T-helper 2 cell treated with Interferon-gamma antibody and Interleukin-4, amounts not matched to agents 5 μg/mL and 100 μg/mL, for 36 hours (primary cell): Measurements from ENCODE around the gene SETDB2.
"Not testable (repeated sequence)": the region's sequence is repeated elsewhere in the genome, so short reads cannot be mapped to it uniquely, and the experiment has no call there.

Experiments
- DNase-seq: peaks from one replicate; pipeline ENCODE4 v3.0.0; 2021; ENCODE audit warnings: low spot score
- H3K27ac Mint-ChIP-seq: one replicate; pipeline ENCODE4 v1.8.0; 2021; ENCODE audit warnings: mild to moderate bottlenecking, mixed read lengths
- H3K27me3 Mint-ChIP-seq: one replicate; pipeline ENCODE4 v1.8.0; 2021; ENCODE audit warnings: low read depth, mixed read lengths
- H3K36me3 Mint-ChIP-seq: one replicate; pipeline ENCODE4 v1.8.0; 2021; ENCODE audit warnings: low read depth, mixed read lengths
- H3K4me1 Mint-ChIP-seq: one replicate; pipeline ENCODE4 v1.8.0; 2021; ENCODE audit warnings: low read depth, mixed read lengths
- H3K4me3 Mint-ChIP-seq: one replicate; pipeline ENCODE4 v1.8.0; 2022; ENCODE audit warnings: mild to moderate bottlenecking, moderate library complexity, mixed read lengths
- H3K9me3 Mint-ChIP-seq: one replicate; pipeline ENCODE4 v1.8.0; 2021; ENCODE audit warnings: mixed read lengths

SETDB2 gene

DNA sequence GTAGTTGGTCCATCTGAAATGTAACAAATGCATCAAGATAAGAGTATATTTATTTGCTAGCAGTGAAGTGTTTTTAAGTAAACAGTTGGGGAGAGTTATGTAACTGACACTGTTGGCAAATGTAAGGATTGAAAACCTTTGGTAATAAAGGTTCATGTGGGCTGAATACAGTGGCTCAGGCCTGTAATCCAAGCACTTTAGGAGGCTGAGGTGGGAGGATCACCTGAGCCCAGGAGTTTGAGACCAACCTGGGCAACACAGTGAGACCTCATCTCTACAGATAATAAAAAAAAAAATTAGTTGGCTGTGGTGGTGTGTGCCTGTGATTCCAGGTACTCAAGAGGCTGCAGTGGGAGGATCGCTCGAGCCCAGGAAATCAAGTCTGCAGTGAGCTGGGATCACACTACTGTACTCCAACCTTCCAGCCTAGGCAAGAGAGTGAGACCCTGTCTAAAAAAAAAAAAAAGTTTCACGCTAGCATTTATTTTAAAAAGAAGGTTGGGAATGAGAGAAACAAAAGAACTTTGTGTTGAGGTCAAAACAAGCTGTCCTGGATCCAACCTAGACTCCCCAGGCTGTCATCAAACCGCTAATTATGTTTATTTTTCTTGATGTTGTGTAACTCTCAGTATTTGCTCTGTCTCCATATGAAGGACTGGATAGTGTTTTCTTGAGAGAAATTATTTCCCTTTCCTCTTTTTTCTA lies 20.7 kb downstream of the SETDB2 start:
- H3K27ac Mint-ChIP-seq = no peak overlapping the region
- no peak overlapping the region for H3K4me3 Mint-ChIP-seq
- no peaks in the 10 kb centered on the region for H3K27me3 Mint-ChIP-seq
- H3K36me3 Mint-ChIP-seq = peaks cover 58% of the 10 kb centered on the region
- H3K9me3 Mint-ChIP-seq = peaks cover 15% of the 10 kb centered on the region
- no peak for DNase-seq
- no peaks in the 10 kb centered on the region for H3K4me1 Mint-ChIP-seq

DNA sequence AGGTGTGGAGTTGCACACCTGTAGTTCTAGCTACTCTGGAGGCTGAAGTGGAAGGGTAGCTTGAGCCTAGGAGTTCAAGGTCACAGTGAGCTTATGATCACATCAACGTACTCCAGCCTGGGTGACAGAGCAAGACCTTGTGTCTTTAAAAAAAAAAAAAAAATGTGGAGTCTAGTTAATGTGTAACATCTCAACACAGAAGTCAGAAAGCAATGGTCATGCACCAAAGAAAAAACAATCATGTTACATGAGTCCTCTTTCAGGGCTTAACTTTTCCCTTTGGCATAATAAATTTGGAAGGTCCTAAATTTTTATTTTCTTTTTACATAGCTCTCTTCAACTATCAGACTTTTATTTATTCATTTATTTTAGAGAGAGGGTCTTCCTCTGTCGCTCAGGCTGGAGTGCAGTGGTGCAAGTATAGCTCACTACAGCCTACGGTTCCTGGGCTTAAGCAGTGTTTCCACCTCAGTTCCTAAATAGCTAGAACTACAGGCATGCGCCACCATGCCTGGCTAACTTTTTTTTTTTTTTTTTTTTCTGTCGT lies 22.3 kb downstream of the SETDB2 start:
- peak overlapping the region; percentile 37 for H3K27ac Mint-ChIP-seq
- H3K4me3 Mint-ChIP-seq = no peak overlapping the region
- peaks cover 15% of the 10 kb centered on the region for H3K9me3 Mint-ChIP-seq
- H3K36me3 Mint-ChIP-seq = peaks cover 58% of the 10 kb centered on the region
- H3K4me1 Mint-ChIP-seq = no peaks in the 10 kb centered on the region
- H3K27me3 Mint-ChIP-seq = no peaks in the 10 kb centered on the region
- DNase-seq = no peak

DNA sequence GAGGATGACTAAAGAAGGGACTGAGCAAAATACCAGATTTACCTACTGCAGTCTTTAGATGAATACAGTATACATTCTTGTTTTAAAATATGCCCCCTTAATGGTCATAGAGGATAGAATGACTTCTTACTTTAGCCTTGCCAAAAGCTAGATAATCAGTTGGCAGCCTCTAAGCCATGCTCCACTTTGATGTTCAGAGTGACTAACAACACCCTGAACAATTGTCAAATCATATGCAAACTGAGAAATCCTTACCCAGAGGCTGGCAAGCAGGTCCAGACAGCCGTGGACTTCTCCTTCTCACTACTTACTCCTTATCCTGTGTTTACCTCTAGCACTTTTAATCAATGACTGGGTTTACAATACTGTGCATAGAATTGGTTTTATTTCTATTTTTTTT lies 28.1 kb downstream of the SETDB2 start:
- no peaks in the 10 kb centered on the region for H3K4me1 Mint-ChIP-seq

DNA sequence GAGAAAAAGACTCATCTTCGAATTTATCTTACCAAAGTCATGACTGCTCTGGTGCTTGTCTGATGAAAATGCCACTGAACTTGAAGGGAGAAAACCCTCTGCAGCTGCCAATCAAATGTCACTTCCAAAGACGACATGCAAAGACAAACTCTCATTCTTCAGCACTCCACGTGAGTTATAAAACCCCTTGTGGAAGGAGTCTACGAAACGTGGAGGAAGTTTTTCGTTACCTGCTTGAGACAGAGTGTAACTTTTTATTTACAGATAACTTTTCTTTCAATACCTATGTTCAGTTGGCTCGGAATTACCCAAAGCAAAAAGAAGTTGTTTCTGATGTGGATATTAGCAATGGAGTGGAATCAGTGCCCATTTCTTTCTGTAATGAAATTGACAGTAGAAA lies 32.5 kb downstream of the SETDB2 start:
- Mint-ChIP-seq H3K27me3 (no peaks in the 10 kb centered on the region), H3K9me3 (no peaks in the 10 kb centered on the region), H3K36me3 (peaks cover 40% of the 10 kb centered on the region), H3K4me3 (no peak overlapping the region), H3K27ac (no peak overlapping the region), H3K4me1 (no peaks in the 10 kb centered on the region)
- DNase-seq = no peak

More for the DNA sequence above, 28.1 kb downstream of the SETDB2 start:
- peaks cover 40% of the 10 kb centered on the region for H3K36me3 Mint-ChIP-seq
- H3K9me3 Mint-ChIP-seq = no peaks in the 10 kb centered on the region
- H3K27me3 Mint-ChIP-seq = no peaks in the 10 kb centered on the region
- H3K4me3 Mint-ChIP-seq = no peak overlapping the region
- no peak overlapping the region for H3K27ac Mint-ChIP-seq
- DNase-seq = no peak

DNA sequence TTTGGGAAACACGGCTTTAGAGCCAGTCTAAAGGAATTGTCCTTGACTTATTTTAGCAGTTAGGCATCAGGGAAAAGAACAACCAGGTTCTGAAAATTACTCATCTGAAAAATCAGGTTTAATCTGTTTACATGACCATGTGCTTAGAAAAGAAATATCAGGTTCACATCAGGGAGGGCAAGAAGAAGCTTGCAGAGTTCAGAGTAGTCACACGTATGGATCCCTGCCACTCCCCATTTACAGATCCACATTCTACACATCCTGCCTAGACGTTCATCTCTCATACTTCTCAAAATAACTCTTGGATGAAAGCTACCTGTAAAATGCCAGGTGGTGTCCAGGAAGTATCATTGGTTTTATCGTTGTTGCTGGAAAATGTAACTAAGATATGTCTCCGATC lies 37.7 kb downstream of the SETDB2 start:
- H3K36me3 Mint-ChIP-seq = peaks cover 45% of the 10 kb centered on the region
- H3K4me3 Mint-ChIP-seq = no peak overlapping the region
- H3K9me3 Mint-ChIP-seq = no peaks in the 10 kb centered on the region
- no peak for DNase-seq
- no peaks in the 10 kb centered on the region for H3K4me1 Mint-ChIP-seq
- no peak overlapping the region for H3K27ac Mint-ChIP-seq
- no peaks in the 10 kb centered on the region for H3K27me3 Mint-ChIP-seq

DNA sequence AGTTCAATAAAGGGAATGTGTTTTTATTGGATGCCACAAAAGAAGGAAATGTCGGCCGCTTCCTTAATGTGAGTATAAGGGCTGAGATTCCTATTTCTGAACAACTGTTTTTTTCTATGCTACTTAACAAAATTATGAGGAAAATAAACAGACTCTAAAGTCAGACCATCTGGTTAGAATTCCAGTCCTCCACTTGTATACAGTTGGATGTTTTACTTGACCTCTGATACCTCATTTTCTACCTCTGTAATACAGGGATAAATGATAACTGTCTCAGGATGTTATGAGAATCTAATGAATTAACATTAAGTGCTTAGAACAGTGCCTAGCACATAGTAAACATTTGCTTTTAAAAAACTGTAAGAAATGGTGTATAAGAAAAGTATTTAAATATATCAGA lies 44.5 kb downstream of the SETDB2 start:
- no peak overlapping the region for H3K27ac Mint-ChIP-seq
- H3K9me3 Mint-ChIP-seq = no peaks in the 10 kb centered on the region
- peaks cover 25% of the 10 kb centered on the region for H3K36me3 Mint-ChIP-seq

DNA sequence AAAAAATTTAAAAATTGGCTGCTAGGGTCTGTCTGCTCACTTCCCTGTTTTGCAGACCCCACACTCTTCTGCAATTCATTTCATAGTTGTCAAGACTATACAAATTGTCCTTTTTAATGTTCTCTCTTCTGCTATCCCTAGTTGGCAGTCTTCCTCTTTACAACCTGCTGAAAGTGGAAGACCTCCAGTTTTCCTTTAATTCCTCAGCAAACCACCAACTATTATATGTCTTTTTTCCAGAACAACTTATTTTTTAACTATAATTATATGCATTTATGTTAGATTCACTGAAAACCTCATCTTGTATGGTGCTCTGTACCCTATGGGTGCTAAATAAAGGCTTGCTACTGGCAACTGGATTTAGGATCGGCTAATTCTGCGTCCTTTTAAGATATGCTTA lies 50.6 kb downstream of the SETDB2 start:
- H3K36me3 Mint-ChIP-seq = peaks cover 32% of the 10 kb centered on the region
- H3K27me3 Mint-ChIP-seq = no peaks in the 10 kb centered on the region
- DNase-seq = no peak
- H3K4me1 Mint-ChIP-seq = peaks cover 36% of the 10 kb centered on the region
- H3K27ac Mint-ChIP-seq = peak overlapping the region; percentile 99
- H3K4me3 Mint-ChIP-seq = peak overlapping the region; percentile 97
- no peaks in the 10 kb centered on the region for H3K9me3 Mint-ChIP-seq

More for the DNA sequence above, 44.5 kb downstream of the SETDB2 start:
- no peaks in the 10 kb centered on the region for H3K4me1 Mint-ChIP-seq
- DNase-seq = no peak
- H3K4me3 Mint-ChIP-seq = no peak overlapping the region
- H3K27me3 Mint-ChIP-seq = no peaks in the 10 kb centered on the region

DNA sequence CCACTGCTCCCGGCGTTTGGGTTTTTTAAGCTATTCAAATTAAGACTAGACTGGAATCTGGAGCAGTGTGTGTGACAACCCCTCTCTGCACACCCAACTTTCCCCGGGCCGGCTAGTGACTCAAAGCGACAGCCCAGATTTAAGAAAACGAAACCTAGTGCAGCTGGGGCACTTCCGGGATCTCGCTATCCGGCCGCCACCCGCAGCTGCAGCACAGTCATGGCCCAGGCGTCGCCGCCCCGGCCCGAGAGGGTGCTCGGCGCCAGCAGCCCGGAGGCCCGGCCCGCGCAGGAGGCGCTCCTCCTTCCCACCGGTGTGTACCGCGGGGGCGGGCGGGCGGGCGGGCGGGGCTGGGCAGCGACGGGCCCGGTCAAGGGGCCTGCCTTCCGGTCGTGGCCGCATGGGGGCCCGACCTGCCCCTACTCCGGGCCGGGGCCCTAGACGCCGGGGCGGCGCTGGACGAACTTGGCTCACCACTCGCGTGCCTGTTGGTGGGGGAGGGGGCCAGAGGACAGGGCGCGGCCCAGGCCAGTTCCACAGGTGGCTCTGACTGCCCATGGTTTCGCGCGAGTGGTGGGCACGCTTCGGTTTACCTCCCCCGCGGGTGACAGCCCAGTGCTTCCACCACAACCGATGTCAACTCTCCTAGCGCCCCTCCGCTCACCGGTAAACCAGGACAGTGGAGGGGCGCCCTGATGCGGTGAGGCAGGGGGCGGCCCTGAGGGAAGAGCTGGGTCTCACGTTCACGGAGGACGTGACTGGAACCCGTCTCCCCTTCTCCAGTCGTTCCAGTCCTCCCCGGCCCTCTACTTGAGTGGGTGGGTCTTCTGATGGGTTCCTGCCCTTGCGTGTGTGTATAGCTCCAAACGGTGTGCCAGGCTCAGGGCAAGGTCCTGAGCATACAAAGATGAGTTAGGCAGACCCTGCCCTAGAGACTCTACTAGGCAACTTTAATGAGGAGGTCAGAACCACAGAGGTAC lies 52.0 kb downstream of the SETDB2 start, which contains the start of gene PHF11:
Gene PHF11 (plus strand): TSS at position 171 of the 980 bp plus-strand sequence. CDS start 49 bp downstream, at position 220.
- Mint-ChIP-seq H3K4me1 (peaks cover 46% of the 10 kb centered on the region), H3K9me3 (no peaks in the 10 kb centered on the region), H3K4me3 (peak within 1 kb of the TSS; percentile 97), H3K27ac (peak within 1 kb of the TSS; percentile 99), H3K27me3 (no peaks in the 10 kb centered on the region), H3K36me3 (peaks cover 39% of the 10 kb centered on the region)
- DNase-seq = peak; percentile 90

DNA sequence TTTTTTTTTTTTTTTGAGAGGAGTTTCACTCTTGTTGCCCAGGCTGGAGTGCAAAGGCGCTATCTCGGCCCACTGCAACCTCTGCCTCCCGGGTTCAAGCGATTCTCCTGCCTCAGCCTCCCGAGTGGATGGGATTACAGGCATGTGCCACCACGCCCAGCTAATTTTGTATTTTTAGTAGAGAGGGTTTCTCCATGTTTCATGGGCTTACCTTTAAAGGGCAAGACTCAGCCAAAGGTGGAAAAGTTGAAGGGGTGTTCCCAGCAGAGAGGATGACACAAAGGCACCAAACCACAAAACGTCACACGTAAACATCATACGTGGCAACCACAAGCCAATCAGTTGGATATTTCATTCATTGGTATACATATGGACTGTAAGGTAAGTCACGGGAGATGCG lies 52.8 kb downstream of the SETDB2 start:
- H3K4me3 Mint-ChIP-seq = peak overlapping the region; percentile 83
- H3K9me3 Mint-ChIP-seq, H3K27me3 Mint-ChIP-seq: not testable (repeated sequence)
- H3K36me3 Mint-ChIP-seq = peaks cover 37% of the 10 kb centered on the region
- H3K4me1 Mint-ChIP-seq = peaks cover 46% of the 10 kb centered on the region
- peak overlapping the region; percentile 94 for H3K27ac Mint-ChIP-seq
- peak; percentile 66 for DNase-seq

DNA sequence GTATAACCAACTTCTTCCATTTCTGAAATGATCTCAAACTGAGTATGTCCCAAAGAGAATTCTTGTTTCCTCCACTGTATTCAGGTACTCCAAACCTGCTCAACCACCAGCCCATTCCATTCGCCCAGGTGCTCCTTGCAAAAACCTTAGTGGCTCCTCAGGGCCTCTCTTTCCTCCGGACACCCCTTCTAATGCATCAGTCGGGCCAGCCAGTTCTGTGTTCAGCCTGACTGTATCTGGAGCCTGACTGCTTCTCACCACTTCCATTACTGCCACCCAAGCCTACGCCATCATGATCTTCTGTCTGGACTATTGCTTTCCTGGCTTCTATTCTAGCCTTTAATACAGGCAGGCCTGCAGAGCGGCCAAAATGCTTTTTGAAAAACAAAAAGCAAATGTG lies 53.2 kb downstream of the SETDB2 start:
- H3K4me1 Mint-ChIP-seq = peaks cover 46% of the 10 kb centered on the region
- DNase-seq = no peak
- peaks cover 37% of the 10 kb centered on the region for H3K36me3 Mint-ChIP-seq
- peak overlapping the region; percentile 83 for H3K4me3 Mint-ChIP-seq
- peak overlapping the region; percentile 94 for H3K27ac Mint-ChIP-seq
- no peaks in the 10 kb centered on the region for H3K27me3 Mint-ChIP-seq
- H3K9me3 Mint-ChIP-seq = no peaks in the 10 kb centered on the region

DNA sequence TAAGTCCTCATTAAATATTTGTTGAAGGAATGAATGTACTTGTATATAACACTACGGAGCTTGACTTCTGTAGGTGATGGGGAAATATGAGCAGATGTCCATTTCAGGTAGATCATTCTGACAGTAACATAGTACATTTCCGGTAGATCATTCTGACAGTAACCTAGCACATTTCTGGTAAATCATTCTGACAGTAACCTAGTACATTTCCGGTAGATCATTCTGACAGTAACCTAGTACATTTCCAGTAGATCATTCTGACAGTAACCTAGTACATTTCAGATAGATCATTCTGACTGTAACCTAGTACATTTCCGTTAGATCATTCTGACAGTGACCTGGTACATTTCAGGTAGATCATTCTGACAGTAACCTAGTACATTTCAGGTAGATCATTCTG lies 54.1 kb downstream of the SETDB2 start:
- no peak for DNase-seq
- peaks cover 47% of the 10 kb centered on the region for H3K4me1 Mint-ChIP-seq
- no peaks in the 10 kb centered on the region for H3K9me3 Mint-ChIP-seq
- H3K36me3 Mint-ChIP-seq = peaks cover 42% of the 10 kb centered on the region
- no peak overlapping the region for H3K4me3 Mint-ChIP-seq
- H3K27ac Mint-ChIP-seq = peak overlapping the region; percentile 65
- no peaks in the 10 kb centered on the region for H3K27me3 Mint-ChIP-seq

DNA sequence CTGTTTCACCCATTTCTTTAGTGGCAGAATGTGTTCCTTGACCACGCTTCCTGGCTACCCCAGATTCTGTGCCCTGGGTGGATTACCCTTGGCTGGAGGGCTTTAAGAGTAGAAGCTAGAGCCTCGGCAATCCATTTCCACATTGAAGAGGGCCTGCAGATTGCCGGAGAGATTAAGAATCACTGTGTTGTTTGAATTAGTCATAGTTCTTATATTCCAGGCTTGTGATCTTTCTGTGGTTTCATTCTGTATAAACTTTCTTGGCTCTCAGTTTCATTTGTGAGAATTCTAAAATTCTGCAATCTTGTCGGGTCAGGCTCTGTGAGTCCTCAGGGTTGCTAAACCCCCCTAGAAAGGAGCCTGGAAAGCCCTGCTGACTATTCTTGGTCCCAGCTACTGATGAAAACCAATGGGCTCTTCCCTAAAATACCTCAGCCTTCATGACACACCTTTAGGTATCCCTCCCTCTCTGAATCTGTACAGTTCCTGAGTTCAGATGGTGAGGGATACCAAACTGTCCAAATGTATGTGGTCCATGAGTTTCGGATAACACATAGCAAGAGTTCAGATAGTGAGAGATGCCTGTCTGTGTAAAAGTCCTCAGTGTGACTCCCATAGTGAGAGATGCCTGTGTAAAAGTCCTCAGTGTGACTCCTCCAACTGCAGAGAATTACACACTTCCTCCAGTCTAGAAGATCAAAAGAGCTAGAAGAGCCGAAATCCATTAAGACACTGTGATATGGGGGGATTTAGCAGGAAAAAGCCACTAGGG lies 56.0 kb downstream of the SETDB2 start:
- no peak for DNase-seq
- Mint-ChIP-seq H3K4me3 (no peak overlapping the region), H3K9me3 (no peaks in the 10 kb centered on the region), H3K27ac (no peak overlapping the region), H3K36me3 (peaks cover 43% of the 10 kb centered on the region), H3K4me1 (peaks cover 39% of the 10 kb centered on the region), H3K27me3 (no peaks in the 10 kb centered on the region)

DNA sequence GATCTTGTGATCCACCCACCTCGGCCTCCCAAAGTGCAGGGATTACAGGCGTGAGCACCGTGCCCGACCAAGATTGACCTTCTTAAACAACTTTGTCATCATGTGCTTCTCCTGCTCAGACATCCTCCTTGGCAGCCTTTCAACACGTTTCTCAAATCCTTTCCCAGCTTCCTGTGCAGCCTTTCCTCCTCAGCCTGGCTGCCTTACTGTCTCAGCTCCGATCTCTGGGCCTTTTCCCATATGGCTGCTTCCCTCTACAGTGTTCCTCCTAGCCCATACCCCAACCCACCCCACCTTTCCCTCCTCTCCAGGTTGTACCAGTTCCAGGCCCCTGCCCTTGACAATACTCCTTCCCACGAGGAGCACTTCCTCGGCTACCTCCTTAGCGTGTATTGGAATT lies 58.9 kb downstream of the SETDB2 start:
- DNase-seq = no peak
- Mint-ChIP-seq H3K4me1 (peaks cover 27% of the 10 kb centered on the region), H3K4me3 (no peak overlapping the region), H3K27ac (no peak overlapping the region), H3K9me3 (no peaks in the 10 kb centered on the region), H3K36me3 (peaks cover 47% of the 10 kb centered on the region), H3K27me3 (no peaks in the 10 kb centered on the region)
